BLaER1 treated with 17β-estradiol and CSF1 and Interleukin-3, amounts not matched to agents 10 nM and 100 nM (cell line): ENCODE data around the gene LRRC7.

Experiments
- H3K27ac ChIP-seq, 11 experiments: shearing (Covaris generic); formaldehyde crosslinking; 2 replicates each; pipeline ENCODE4 v1.8.1; 2022
- H3K27me3 ChIP-seq, 11 experiments: shearing (Covaris generic); formaldehyde crosslinking; 2 replicates each; pipeline ENCODE4 v1.8.1; 2022
- H3K36me3 ChIP-seq, 11 experiments: shearing (Covaris generic); formaldehyde crosslinking; 2 replicates each; pipeline ENCODE4 v1.8.1; 2022
- H3K4me1 ChIP-seq, 10 experiments: shearing (Covaris generic); formaldehyde crosslinking; 2 replicates each; pipeline ENCODE4 v1.8.1; 2022
- H3K4me2 ChIP-seq, 11 experiments: shearing (Covaris generic); formaldehyde crosslinking; 2 replicates each; pipeline ENCODE4 v1.8.1; 2022
- H3K4me3 ChIP-seq, 10 experiments: shearing (Covaris generic); formaldehyde crosslinking; 2 replicates each; pipeline ENCODE4 v1.8.1; 2022
- H3K9ac ChIP-seq, 11 experiments: shearing (Covaris generic); formaldehyde crosslinking; 2 replicates each; pipeline ENCODE4 v1.8.1; 2022
- H3K9me3 ChIP-seq, 11 experiments: shearing (Covaris generic); formaldehyde crosslinking; replicated peaks in 1 of 11; 2 replicates each; pipeline ENCODE4 v1.8.1; 2022
- H4K20me1 ChIP-seq, 11 experiments: shearing (Covaris generic); formaldehyde crosslinking; 2 replicates each; pipeline ENCODE4 v1.8.1; 2022
- Cebpa-rat ChIP-seq, 11 experiments: shearing (Covaris generic); IDR thresholded peaks; 2 replicates each; pipeline ENCODE4 v1.8.1; 2022

Gene LRRC7

GRCh38 chr1:69739251-69739605 is 171.5 kb downstream of the LRRC7 start:
- no peaks in the 10 kb centered on the region for H4K20me1 ChIP-seq
- H3K4me1 ChIP-seq = no peaks in the 10 kb centered on the region
- no peak overlapping the region for H3K4me3 ChIP-seq
- H3K36me3 ChIP-seq = no peaks in the 10 kb centered on the region
- H3K27ac ChIP-seq = no peak overlapping the region
- no peak for TF ChIP-seq Cebpa-rat (IDR thresholded peaks at IDR 0.05)
- H3K9ac ChIP-seq = no peak overlapping the region
- no peak overlapping the region for H3K4me2 ChIP-seq
- peaks cover 0 to 6% (median 4%) of the 10 kb centered on the region in 11 experiments; a peak in 5 of 22 replicates for H3K9me3 ChIP-seq
- no peaks in the 10 kb centered on the region for H3K27me3 ChIP-seq

GRCh38 chr1:69743146-69743545 is 175.4 kb downstream of the LRRC7 start:
- no peak overlapping the region for H3K4me2 ChIP-seq
- H3K9me3 ChIP-seq = no peaks in the 10 kb centered on the region
- no peak overlapping the region for H3K27ac ChIP-seq
- H3K9ac ChIP-seq = no peak overlapping the region
- TF ChIP-seq Cebpa-rat (IDR thresholded peaks at IDR 0.05) = no peak
- no peak overlapping the region for H3K4me3 ChIP-seq
- no peaks in the 10 kb centered on the region for H4K20me1 ChIP-seq
- no peaks in the 10 kb centered on the region for H3K36me3 ChIP-seq
- no peaks in the 10 kb centered on the region for H3K27me3 ChIP-seq
- no peaks in the 10 kb centered on the region for H3K4me1 ChIP-seq

- H3K4me2 ChIP-seq = no peak overlapping the region
- H3K4me1 ChIP-seq = no peaks in the 10 kb centered on the region
- no peaks in the 10 kb centered on the region for H3K36me3 ChIP-seq
- H4K20me1 ChIP-seq = no peaks in the 10 kb centered on the region
- H3K4me3 ChIP-seq = no peak overlapping the region
- H3K9me3 ChIP-seq = no peaks in the 10 kb centered on the region
- no peaks in the 10 kb centered on the region for H3K27me3 ChIP-seq
- no peak overlapping the region for H3K27ac ChIP-seq
- TF ChIP-seq Cebpa-rat (IDR thresholded peaks at IDR 0.05) = no peak
- no peak overlapping the region for H3K9ac ChIP-seq
These were observed 176.7 kb downstream of the LRRC7 start for GRCh38 chr1:69744381-69744780.

- Histone ChIP-seq H3K36me3 (no peaks in the 10 kb centered on the region), H3K9ac (no peak overlapping the region), H3K27me3 (no peaks in the 10 kb centered on the region), H3K27ac (no peak overlapping the region), H3K4me1 (no peaks in the 10 kb centered on the region), H3K9me3 (no peaks in the 10 kb centered on the region), H3K4me3 (no peak overlapping the region), H3K4me2 (no peak overlapping the region), H4K20me1 (no peaks in the 10 kb centered on the region)
- TF ChIP-seq Cebpa-rat (IDR thresholded peaks at IDR 0.05) = no peak
These were observed 179.5 kb downstream of the LRRC7 start for GRCh38 chr1:69747207-69747606.

GRCh38 chr1:69750638-69751037 is 182.9 kb downstream of the LRRC7 start:
- no peak for TF ChIP-seq Cebpa-rat (IDR thresholded peaks at IDR 0.05)
- Histone ChIP-seq H3K9ac (no peak overlapping the region), H3K36me3 (no peaks in the 10 kb centered on the region), H3K4me3 (no peak overlapping the region), H3K27ac (no peak overlapping the region), H3K9me3 (no peaks in the 10 kb centered on the region), H3K4me1 (no peaks in the 10 kb centered on the region), H4K20me1 (no peaks in the 10 kb centered on the region), H3K4me2 (no peak overlapping the region), H3K27me3 (no peaks in the 10 kb centered on the region)

- no peak overlapping the region for H3K4me2 ChIP-seq
- H3K4me1 ChIP-seq = no peaks in the 10 kb centered on the region
- no peak overlapping the region for H3K4me3 ChIP-seq
- no peak overlapping the region for H3K27ac ChIP-seq
- H3K27me3 ChIP-seq = no peaks in the 10 kb centered on the region
- H4K20me1 ChIP-seq = no peaks in the 10 kb centered on the region
- no peak overlapping the region for H3K9ac ChIP-seq
- no peak for TF ChIP-seq Cebpa-rat (IDR thresholded peaks at IDR 0.05)
- no peaks in the 10 kb centered on the region for H3K36me3 ChIP-seq
- H3K9me3 ChIP-seq = no peaks in the 10 kb centered on the region
These were observed 185.1 kb downstream of the LRRC7 start for GRCh38 chr1:69752831-69753230.

- Histone ChIP-seq H3K4me1 (no peaks in the 10 kb centered on the region), H3K27me3 (no peaks in the 10 kb centered on the region), H3K27ac (no peak overlapping the region), H3K36me3 (no peaks in the 10 kb centered on the region), H3K4me3 (no peak overlapping the region), H3K9ac (no peak overlapping the region), H3K4me2 (no peak overlapping the region), H4K20me1 (no peaks in the 10 kb centered on the region), H3K9me3 (no peaks in the 10 kb centered on the region)
- no peak for TF ChIP-seq Cebpa-rat (IDR thresholded peaks at IDR 0.05)
These were observed 186.8 kb downstream of the LRRC7 start for GRCh38 chr1:69754521-69754920.

GRCh38 chr1:69755647-69756046 is 187.9 kb downstream of the LRRC7 start:
- H3K27me3 ChIP-seq = no peaks in the 10 kb centered on the region
- H3K27ac ChIP-seq = no peak overlapping the region
- H4K20me1 ChIP-seq = no peaks in the 10 kb centered on the region
- no peak overlapping the region for H3K4me2 ChIP-seq
- H3K4me1 ChIP-seq = no peaks in the 10 kb centered on the region
- H3K9ac ChIP-seq = no peak overlapping the region
- H3K9me3 ChIP-seq = no peaks in the 10 kb centered on the region
- H3K36me3 ChIP-seq = no peaks in the 10 kb centered on the region
- H3K4me3 ChIP-seq = no peak overlapping the region
- no peak for TF ChIP-seq Cebpa-rat (IDR thresholded peaks at IDR 0.05)

GRCh38 chr1:69765951-69766350 is 198.2 kb downstream of the LRRC7 start:
- Histone ChIP-seq H4K20me1 (no peaks in the 10 kb centered on the region), H3K4me2 (no peak overlapping the region), H3K27ac (no peak overlapping the region), H3K9ac (no peak overlapping the region), H3K27me3 (no peaks in the 10 kb centered on the region), H3K4me3 (no peak overlapping the region), H3K9me3 (no peaks in the 10 kb centered on the region), H3K36me3 (no peaks in the 10 kb centered on the region), H3K4me1 (no peaks in the 10 kb centered on the region)
- TF ChIP-seq Cebpa-rat (IDR thresholded peaks at IDR 0.05) = no peak

GRCh38 chr1:69766431-69767180 is 198.9 kb downstream of the LRRC7 start:
- Histone ChIP-seq H3K4me1 (no peaks in the 10 kb centered on the region), H3K9me3 (no peaks in the 10 kb centered on the region), H3K27ac (no peak overlapping the region), H4K20me1 (no peaks in the 10 kb centered on the region), H3K4me2 (no peak overlapping the region), H3K36me3 (no peaks in the 10 kb centered on the region), H3K9ac (no peak overlapping the region), H3K4me3 (no peak overlapping the region), H3K27me3 (no peaks in the 10 kb centered on the region)
- no peak for TF ChIP-seq Cebpa-rat (IDR thresholded peaks at IDR 0.05)
